HepG2 (cell line): Measurements from ENCODE around the gene CFAP92. TPM values are rescaled to one million over a fixed set of nuclear protein-coding genes. Genes with fewer than 3 reads are reported as not detected.

Experiments used
- ATAC-seq: fragments of 200-7000 bp; cut with Tn5 transposase; 3 replicates; pipeline ENCODE4 v1.9.1; 2020; ENCODE audit warnings: mild to moderate bottlenecking, moderate library complexity
- BruUV-seq: library from RNA; stranded (reverse); fragments of 400-500 nt; replicated peaks from 2 replicates; lab custom pipeline; 2021; lab: Mats Ljungman, UMichigan
- CTCF ChIA-PET: fragments of 300-600 bp; formaldehyde crosslinking; extraction: SDS; loops from one replicate; lab custom pipeline; 2021; ENCODE audit warnings: low total read pairs, inconsistent platforms, low intra/inter-chr PET ratio; lab: Yijun Ruan, JAX
- POLR2A ChIA-PET: fragments of 350-600 bp; sonication (Branson Sonifier 250); formaldehyde crosslinking; loops from one replicate; lab custom pipeline; 2020; ENCODE audit warnings: antibody characterized with exemption, inconsistent platforms; lab: Yijun Ruan, JAX
- DNase-seq: peaks from one replicate; pipeline ENCODE4 v3.0.0-alpha.2; 2015; ENCODE audit warnings: low spot score
- FAIRE-seq: peaks from 3 replicates; lab custom pipeline; 2011; peaks lifted over from hg19 to GRCh38; lab: Jason Lieb, UNC
- H2AFZ ChIP-seq: one replicate; pipeline ENCODE4 v1.6.1; 2011; ENCODE audit warnings: low read length, inconsistent platforms
- H3K27ac ChIP-seq: fragments of 300-600 bp; 3 replicates; pipeline ENCODE4 v1.8.0; 2011; ENCODE audit warnings: mixed run types, mild to moderate bottlenecking, mixed read lengths, low read length, inconsistent platforms; ENCODE audit not compliant: insufficient read depth; ENCODE audit errors: extremely low read length
- H3K27me3 ChIP-seq, 2 experiments: fragments of 200-600 bp in 1 of 2; 2 replicates in 1 of 2; 3 replicates in 1 of 2; pipeline versions ENCODE4 v1.6.0 to v1.8.0; 2011; ENCODE audit warnings: low read length in 2 of 2, mild to moderate bottlenecking in 2 of 2, moderate library complexity in 2 of 2, inconsistent platforms in 1 of 2; ENCODE audit not compliant: insufficient read depth in 2 of 2, control insufficient read depth in 1 of 2
- H3K36me3 ChIP-seq, 2 experiments: fragments of 200-600 bp in 1 of 2; replicated peaks in 1 of 2; 2 replicates in 1 of 2; 3 replicates in 1 of 2; pipeline versions ENCODE4 v1.5.1 to v1.8.0; 2011; ENCODE audit warnings: low read length in 2 of 2, inconsistent platforms in 1 of 2; ENCODE audit not compliant: insufficient read depth in 2 of 2, control insufficient read depth in 1 of 2
- H3K4me1 ChIP-seq: 2 replicates; pipeline ENCODE4 v1.5.1; 2012; ENCODE audit warnings: low read length, inconsistent platforms; ENCODE audit not compliant: insufficient read depth
- H3K4me2 ChIP-seq: 2 replicates; pipeline ENCODE4 v1.6.0; 2011; ENCODE audit warnings: low read depth, low read length, inconsistent platforms
- H3K4me3 ChIP-seq, 3 experiments: fragments of 200-600 bp in 1 of 3; sonication (generic), shearing (Covaris generic) in 1 of 3; replicated peaks in 1 of 3; 2 replicates each; pipeline ENCODE4 v1.5.1; 2011 to 2016; ENCODE audit warnings: low read length in 3 of 3, inconsistent platforms in 2 of 3, low read depth in 2 of 3, mild to moderate bottlenecking in 2 of 3, control low read depth in 1 of 3, mixed read lengths in 1 of 3; ENCODE audit not compliant: insufficient read depth in 1 of 3
- H3K79me2 ChIP-seq: one replicate; pipeline ENCODE4 v1.6.1; 2011; ENCODE audit warnings: low read length, inconsistent platforms; ENCODE audit not compliant: insufficient read depth
- H3K9ac ChIP-seq: 2 replicates; pipeline ENCODE4 v1.6.0; 2011; ENCODE audit warnings: mild to moderate bottlenecking, low read depth, low read length, inconsistent platforms; ENCODE audit not compliant: insufficient read depth
- H3K9me3 ChIP-seq: 2 replicates; pipeline ENCODE4 v1.5.1; 2012; ENCODE audit warnings: mild to moderate bottlenecking, low read length
- H4K20me1 ChIP-seq: 2 replicates; pipeline ENCODE4 v1.6.0; 2011; ENCODE audit warnings: inconsistent platforms, mild to moderate bottlenecking, low read length, moderate library complexity; ENCODE audit not compliant: insufficient read depth
- CENPX ChIP-seq: sonication (generic); formaldehyde crosslinking; IDR thresholded peaks from 2 replicates; pipeline ENCODE4 v1.9.0; 2021; ENCODE audit warnings: mild to moderate bottlenecking, missing genetic modification reagents, moderate library complexity
- MED13 ChIP-seq: sonication (generic); formaldehyde crosslinking; IDR thresholded peaks from 2 replicates; pipeline ENCODE4 v1.5.0; 2020; ENCODE audit warnings: missing genetic modification reagents
- SMARCC2 ChIP-seq: fragments of 450-650 bp; IDR thresholded peaks from 2 replicates; pipeline ENCODE4 v1.6.1; 2017; ENCODE audit warnings: antibody characterized with exemption, mild to moderate bottlenecking
- SP1 ChIP-seq, 2 experiments: fragments of 450-650 bp in 1 of 2; sonication (generic) in 1 of 2; formaldehyde crosslinking in 1 of 2; IDR thresholded peaks; 2 replicates each; pipeline versions ENCODE4 v1.4.0 to v1.6.1; 2016 to 2020; ENCODE audit warnings: missing genetic modification reagents in 1 of 2
- ZBTB7A ChIP-seq: sonication (generic); formaldehyde crosslinking; IDR thresholded peaks from 2 replicates; pipeline ENCODE4 v1.8.0; 2022; ENCODE audit warnings: mild to moderate bottlenecking, missing genetic modification reagents
- ZBTB7B ChIP-seq: sonication (generic); formaldehyde crosslinking; IDR thresholded peaks from 2 replicates; pipeline ENCODE4 v1.4.0; 2020; ENCODE audit warnings: missing genetic modification reagents
- ZNF343 ChIP-seq: sonication (generic); formaldehyde crosslinking; IDR thresholded peaks from 2 replicates; pipeline ENCODE4 v1.4.0; 2020; ENCODE audit warnings: mild to moderate bottlenecking, missing genetic modification reagents
- ZNF792 ChIP-seq: IDR thresholded peaks from 2 replicates; pipeline ENCODE4 v1.6.1; 2016
- ZNF83 ChIP-seq: sonication (generic); formaldehyde crosslinking; IDR thresholded peaks from 2 replicates; pipeline ENCODE4 v1.4.0; 2020; ENCODE audit warnings: missing genetic modification reagents, mild to moderate bottlenecking, borderline replicate concordance
- WGBS: methylation state at CpG from one replicate; pipeline ENCODE4 v1.1.6; 2017; ENCODE audit warnings: low lambda C conversion rate; 5-methylcytosine and 5-hydroxymethylcytosine counted together
- in situ Hi-C: cut with HindIII; loops from 2 replicates; pipeline ENCODE4 v1.10.0; 2017; ENCODE audit warnings: low pct_unique_long_range_greater_than_20kb; ENCODE audit not compliant: extremely low pct_ligation_motif_present
- intact Hi-C: fragments of 100-400 bp; cut with micrococcal nuclease; formaldehyde crosslinking; loops from one replicate; pipeline ENCODE4 v1.10.0; 2022; ENCODE audit not compliant: unreplicated experiment
- polyA plus RNA-seq, 8 experiments: library from polyadenylated mRNA; depleted of rRNA in 3 of 8; stranded (reverse) in 7 of 8; unstranded in 1 of 8; fragments of >200 nt; fragmentation: Illumina TruSeq in 4 of 8; extraction: Trizol in 4 of 8; gene quantifications; 2 replicates each; pipeline versions ENCODE4 v1.2.1 to v1.2.3, GENCODE V29; 2011 to 2016; ENCODE audit warnings: low read depth in 4 of 8, missing spikeins in 1 of 8, mixed read lengths in 1 of 8; ENCODE audit not compliant: insufficient read depth in 1 of 8
- total RNA-seq, 5 experiments: library from RNA; depleted of rRNA; stranded (reverse); fragments of >200 nt; fragmentation: Illumina TruSeq; extraction: Trizol; gene quantifications; 2 replicates each; pipeline ENCODE4 v1.2.3, GENCODE V29; 2016; ENCODE audit warnings: low read depth in 1 of 5
- TF ChIP-seq, protein P1 (sequence below): sonication (generic); formaldehyde crosslinking; IDR thresholded peaks from 2 replicates; pipeline ENCODE4 v1.4.0; 2020; ENCODE audit warnings: missing genetic modification reagents
- TF ChIP-seq, protein P2 (sequence below): IDR thresholded peaks from 2 replicates; pipeline ENCODE4 v1.6.1; 2018; ENCODE audit warnings: missing genetic modification reagents, mild to moderate bottlenecking, missing compliant biosample characterization
- TF ChIP-seq, protein P3 (sequence below): sonication (generic); formaldehyde crosslinking; IDR thresholded peaks from 2 replicates; pipeline ENCODE4 v1.9.0; 2022; ENCODE audit warnings: low read depth, missing genetic modification reagents
- TF ChIP-seq, protein P4 (sequence below): sonication (generic); formaldehyde crosslinking; IDR thresholded peaks from 2 replicates; pipeline ENCODE4 v1.5.0; 2020; ENCODE audit warnings: missing genetic modification reagents

CFAP92 gene
- total and polyA plus RNA-seq, 2 of the 13 experiments (the other 11 are each of a cell fraction or from before 2014, with no cell fraction given) = 0.18 to 0.46 TPM

DNA sequence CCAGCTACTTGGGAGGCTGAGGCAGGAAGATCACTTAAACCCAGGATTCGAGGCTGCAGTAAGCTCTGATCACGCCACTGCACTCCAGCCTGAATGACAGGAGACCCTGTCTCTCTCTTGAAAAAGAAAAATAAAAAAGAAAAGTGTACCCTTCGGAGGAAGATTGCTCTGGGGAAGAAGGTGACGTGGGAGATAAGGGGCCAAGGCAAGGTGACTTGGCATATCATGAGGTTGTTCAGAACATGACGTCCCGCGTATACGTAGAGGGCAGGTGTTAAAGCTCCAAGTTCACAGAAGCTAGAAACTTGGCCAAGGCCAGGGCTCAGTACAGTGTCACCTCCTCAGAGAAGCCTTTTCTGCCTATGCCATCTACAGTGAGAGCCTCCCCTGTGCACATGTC, 121.1 kb downstream of the CFAP92 start:
- no peak overlapping the region for H3K4me2 ChIP-seq
- no peaks in the 10 kb centered on the region for H3K79me2 ChIP-seq
- H3K9ac ChIP-seq = no peak overlapping the region
- ChIA-PET CTCF (no interaction called here), POLR2A (no interaction called here)
- no TSS peak for BruUV-seq
- DNase-seq = no peak
- H3K9me3 ChIP-seq = no peaks in the 10 kb centered on the region
- peaks cover 11% of the 10 kb centered on the region for H3K4me1 ChIP-seq
- H3K36me3 ChIP-seq = no peaks in the 10 kb centered on the region
- H4K20me1 ChIP-seq = no peaks in the 10 kb centered on the region
- TF ChIP-seq, protein P1, sequence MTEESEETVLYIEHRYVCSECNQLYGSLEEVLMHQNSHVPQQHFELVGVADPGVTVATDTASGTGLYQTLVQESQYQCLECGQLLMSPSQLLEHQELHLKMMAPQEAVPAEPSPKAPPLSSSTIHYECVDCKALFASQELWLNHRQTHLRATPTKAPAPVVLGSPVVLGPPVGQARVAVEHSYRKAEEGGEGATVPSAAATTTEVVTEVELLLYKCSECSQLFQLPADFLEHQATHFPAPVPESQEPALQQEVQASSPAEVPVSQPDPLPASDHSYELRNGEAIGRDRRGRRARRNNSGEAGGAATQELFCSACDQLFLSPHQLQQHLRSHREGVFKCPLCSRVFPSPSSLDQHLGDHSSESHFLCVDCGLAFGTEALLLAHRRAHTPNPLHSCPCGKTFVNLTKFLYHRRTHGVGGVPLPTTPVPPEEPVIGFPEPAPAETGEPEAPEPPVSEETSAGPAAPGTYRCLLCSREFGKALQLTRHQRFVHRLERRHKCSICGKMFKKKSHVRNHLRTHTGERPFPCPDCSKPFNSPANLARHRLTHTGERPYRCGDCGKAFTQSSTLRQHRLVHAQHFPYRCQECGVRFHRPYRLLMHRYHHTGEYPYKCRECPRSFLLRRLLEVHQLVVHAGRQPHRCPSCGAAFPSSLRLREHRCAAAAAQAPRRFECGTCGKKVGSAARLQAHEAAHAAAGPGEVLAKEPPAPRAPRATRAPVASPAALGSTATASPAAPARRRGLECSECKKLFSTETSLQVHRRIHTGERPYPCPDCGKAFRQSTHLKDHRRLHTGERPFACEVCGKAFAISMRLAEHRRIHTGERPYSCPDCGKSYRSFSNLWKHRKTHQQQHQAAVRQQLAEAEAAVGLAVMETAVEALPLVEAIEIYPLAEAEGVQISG = no peak
- TF ChIP-seq CENPX (CRISPR knock-in tag) (no peak), SP1 (IDR thresholded peaks at IDR 0.05) (no peak), SP1 (CRISPR knock-in tag; IDR thresholded peaks at IDR 0.05) (no peak)
- H3K4me3 ChIP-seq = no peak overlapping the region
- no peak for ATAC-seq
- in situ Hi-C loops = no loop called here
- H3K27me3 ChIP-seq = 0 out of 5 replicates have a peak, but pooled peaks cover 0 to 6% of the 10 kb centered on the region in 2 experiments
- 52% methylated on average over 8 of the region's 8 CpGs for WGBS
- FAIRE-seq = no peak
- no peak overlapping the region for H2AFZ ChIP-seq
- no peak overlapping the region for H3K27ac ChIP-seq
- intact Hi-C loops = no loop called here

DNA sequence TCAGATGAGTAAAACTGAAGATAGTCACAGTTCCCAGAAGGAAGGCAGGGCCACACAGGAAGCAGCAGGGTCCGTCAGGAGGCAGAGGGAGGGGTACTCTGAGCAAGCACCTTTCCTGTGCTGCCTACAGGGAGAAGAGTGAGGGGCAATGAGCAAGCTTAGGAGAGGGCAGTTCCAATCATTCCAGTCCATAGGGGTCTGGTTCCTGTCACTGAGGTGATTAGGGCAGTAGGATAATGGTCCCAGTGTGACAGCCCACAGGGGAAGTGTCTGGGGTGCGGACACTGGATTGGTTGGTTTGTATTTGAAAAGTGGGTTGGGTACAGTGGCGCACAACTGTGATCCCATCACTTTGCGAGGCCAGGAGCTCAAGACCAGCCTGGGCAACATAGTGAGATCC, 121.6 kb downstream of the CFAP92 start:
- ChIA-PET POLR2A (no interaction called here), CTCF (no interaction called here)
- Histone ChIP-seq H3K4me3 (no peak overlapping the region), H4K20me1 (no peaks in the 10 kb centered on the region), H3K36me3 (no peaks in the 10 kb centered on the region), H3K9me3 (no peaks in the 10 kb centered on the region), H3K27ac (no peak overlapping the region), H3K4me1 (0 out of 2 replicates have a peak, but pooled peaks cover 6% of the 10 kb centered on the region), H3K9ac (no peak overlapping the region), H3K79me2 (no peaks in the 10 kb centered on the region), H3K27me3 (0 out of 5 replicates have a peak, but pooled peaks cover 0 to 6% of the 10 kb centered on the region in 2 experiments), H3K4me2 (no peak overlapping the region), H2AFZ (no peak overlapping the region)
- WGBS = 59% methylated on average over 4 of the region's 4 CpGs
- in situ Hi-C loops = no loop called here
- intact Hi-C loops = no loop called here
- FAIRE-seq (no peak), DNase-seq (no peak), ATAC-seq (no peak)
- no TSS peak for BruUV-seq
- TF ChIP-seq ZBTB7B (CRISPR knock-in tag) (no peak), ZNF83 (CRISPR knock-in tag) (no peak), ZBTB7A (CRISPR knock-in tag) (no peak), ZNF792 (CRISPR knock-in tag) (no peak), SMARCC2 (no peak), ZNF343 (CRISPR knock-in tag) (no peak), MED13 (no peak)
- TF ChIP-seq, protein P2, sequence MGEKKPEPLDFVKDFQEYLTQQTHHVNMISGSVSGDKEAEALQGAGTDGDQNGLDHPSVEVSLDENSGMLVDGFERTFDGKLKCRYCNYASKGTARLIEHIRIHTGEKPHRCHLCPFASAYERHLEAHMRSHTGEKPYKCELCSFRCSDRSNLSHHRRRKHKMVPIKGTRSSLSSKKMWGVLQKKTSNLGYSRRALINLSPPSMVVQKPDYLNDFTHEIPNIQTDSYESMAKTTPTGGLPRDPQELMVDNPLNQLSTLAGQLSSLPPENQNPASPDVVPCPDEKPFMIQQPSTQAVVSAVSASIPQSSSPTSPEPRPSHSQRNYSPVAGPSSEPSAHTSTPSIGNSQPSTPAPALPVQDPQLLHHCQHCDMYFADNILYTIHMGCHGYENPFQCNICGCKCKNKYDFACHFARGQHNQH (CRISPR knock-in tag) = no peak
- TF ChIP-seq, protein P3, sequence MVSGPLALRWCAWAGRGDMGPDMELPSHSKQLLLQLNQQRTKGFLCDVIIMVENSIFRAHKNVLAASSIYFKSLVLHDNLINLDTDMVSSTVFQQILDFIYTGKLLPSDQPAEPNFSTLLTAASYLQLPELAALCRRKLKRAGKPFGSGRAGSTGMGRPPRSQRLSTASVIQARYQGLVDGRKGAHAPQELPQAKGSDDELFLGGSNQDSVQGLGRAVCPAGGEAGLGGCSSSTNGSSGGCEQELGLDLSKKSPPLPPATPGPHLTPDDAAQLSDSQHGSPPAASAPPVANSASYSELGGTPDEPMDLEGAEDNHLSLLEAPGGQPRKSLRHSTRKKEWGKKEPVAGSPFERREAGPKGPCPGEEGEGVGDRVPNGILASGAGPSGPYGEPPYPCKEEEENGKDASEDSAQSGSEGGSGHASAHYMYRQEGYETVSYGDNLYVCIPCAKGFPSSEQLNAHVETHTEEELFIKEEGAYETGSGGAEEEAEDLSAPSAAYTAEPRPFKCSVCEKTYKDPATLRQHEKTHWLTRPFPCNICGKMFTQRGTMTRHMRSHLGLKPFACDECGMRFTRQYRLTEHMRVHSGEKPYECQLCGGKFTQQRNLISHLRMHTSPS (CRISPR knock-in tag) = no peak
- TF ChIP-seq, protein P4, sequence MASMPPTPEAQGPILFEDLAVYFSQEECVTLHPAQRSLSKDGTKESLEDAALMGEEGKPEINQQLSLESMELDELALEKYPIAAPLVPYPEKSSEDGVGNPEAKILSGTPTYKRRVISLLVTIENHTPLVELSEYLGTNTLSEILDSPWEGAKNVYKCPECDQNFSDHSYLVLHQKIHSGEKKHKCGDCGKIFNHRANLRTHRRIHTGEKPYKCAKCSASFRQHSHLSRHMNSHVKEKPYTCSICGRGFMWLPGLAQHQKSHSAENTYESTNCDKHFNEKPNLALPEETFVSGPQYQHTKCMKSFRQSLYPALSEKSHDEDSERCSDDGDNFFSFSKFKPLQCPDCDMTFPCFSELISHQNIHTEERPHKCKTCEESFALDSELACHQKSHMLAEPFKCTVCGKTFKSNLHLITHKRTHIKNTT = no peak
